ENCODE results near the gene RBM17.
"Not testable (repeated sequence)": the region's sequence is repeated elsewhere in the genome, so short reads cannot be mapped to it uniquely, and the experiment has no call there.

Gene RBM17

DNA sequence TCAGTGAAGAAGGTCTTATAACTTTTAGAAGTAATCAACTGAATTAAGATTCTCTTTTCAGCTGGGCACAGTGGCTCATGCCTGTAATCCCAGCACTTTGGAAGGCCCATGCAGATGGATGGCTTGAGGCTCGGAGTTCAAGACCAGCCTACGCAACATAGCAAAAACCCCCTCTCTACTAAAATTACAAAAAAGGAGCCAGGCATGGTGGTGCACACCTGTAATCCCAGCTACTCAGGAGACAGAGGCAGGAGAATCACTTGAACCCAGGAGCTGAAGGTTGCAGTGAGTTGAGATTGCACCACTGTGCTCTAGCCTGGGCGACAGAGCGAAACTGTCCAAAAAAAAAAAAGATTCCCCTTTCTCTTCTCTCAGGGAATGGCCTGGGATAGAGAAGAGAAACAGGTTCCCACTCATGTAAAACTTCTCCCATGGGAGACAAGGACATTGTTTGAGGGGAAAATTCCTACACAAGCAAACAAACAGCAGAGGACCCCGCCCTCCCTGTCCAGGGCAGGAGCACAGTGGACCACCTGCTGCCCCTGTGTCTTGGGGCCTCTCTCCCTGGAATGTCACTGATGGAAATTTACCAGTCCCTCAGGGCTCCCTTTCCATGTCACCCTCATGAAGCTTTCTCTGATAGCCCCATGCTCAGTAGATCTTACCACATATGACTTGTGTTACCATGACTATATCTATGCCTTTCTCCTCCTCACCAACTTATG is 32.3 kb upstream of the RBM17 start:
- no peak for FAIRE-seq

DNA sequence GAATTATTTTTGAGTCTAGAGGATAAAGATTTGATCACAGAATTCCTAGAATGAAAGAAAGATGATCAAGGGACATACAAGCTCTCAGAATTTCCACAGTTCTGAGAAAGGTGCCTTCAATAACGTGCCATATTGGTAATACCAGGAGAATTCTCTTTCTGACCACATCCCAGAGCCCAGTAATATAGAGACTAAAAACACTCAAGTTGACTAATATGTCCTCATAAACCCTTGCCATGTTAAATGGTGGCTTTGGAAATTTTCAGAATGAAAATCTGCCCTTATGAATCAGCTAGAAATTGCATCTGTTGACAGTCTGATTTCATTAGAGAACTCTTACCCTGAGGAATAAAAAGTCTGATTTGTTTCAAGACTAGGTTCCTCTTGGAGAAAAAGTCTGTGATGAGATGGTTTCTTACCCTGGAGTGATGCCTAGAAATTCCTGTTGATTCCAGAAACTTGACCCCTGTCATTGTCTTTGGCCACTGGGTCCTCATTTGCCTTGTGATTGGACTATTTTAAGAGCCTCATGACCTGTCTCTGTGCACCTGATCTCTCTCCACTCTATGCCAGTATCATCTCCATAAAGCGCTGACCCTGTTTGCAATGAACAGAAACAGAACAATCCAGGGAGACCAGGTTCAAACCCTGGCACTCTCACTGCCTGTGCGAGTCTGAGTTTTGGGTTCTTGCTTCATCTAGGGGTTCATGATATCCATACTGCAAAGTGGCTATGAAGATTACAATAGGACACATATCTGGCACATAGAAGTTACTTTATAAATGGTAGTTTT is 30.0 kb upstream of the RBM17 start:
- FAIRE-seq, result no peak

DNA sequence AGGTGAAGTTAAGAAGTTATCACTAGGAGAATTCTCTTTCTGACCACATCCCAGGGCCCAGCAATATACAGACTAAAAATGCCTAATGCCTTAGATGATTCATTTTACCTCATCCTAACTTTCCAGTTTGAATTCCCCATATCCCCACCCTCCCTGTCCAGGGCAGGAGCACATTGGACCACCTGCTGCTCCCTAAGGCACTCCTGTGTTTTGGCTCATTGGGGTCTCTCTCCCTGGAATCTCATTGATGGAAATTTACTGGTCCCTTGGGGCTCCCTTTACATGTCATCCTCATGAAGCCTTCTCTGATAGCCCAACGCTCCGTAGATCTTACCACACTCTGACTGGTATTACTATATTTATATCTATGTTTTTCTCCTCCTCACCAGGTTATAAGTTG is 29.3 kb upstream of the RBM17 start:
- FAIRE-seq, result no peak

DNA sequence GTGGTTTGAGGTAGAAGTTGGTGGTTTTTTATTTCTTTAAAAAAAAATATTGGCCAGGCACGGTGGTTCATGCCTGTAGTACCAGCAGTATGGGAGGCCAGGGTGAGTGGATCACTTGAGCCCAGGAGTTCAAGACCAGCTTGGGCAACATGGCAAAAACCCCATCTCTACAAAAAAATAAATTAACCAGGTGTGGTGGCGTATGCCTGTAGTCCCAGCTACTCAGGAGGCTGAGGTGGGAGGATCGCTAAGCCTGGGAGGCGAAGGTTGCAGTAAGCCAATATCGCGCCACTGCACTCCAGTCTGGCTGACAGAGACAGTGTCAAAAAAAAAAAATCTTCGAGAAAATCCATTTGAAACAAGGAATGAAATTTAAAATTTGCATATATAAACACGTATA is 27.8 kb upstream of the RBM17 start:
- FAIRE-seq, result no peak

DNA sequence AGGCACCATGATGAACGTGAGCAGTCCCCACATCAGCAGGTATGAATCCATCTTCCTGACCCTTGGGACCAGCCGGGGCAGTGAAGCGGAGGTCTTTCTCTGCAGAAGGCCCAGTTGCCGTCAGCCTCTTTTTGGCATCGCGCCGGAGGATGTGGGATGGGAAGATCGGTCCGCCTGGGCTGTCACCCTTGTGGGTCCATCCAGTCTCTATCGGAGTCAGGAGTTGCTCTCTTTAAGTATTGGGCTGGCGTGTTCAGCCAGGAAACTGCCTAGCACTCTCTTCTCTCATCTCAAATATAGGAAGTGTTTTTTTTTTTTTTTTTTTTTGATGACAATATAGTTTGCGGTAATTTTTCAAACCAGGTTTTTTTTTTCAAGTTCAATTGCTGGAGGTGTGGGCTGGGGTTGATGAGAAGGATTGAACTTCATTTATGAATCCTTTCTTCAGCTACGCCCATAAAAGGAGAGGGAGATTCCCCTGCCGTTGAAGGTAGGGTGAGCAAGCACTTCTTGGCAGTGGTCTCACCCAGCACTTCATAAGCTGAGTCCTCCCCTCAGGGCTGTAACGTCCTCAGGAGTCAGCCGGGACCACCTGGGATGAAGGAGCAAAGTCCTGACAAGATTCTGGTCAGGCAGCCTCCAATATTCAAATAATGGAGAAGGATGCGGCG is 26.6 kb upstream of the RBM17 start, which contains the start of gene IL2RA:
Gene IL2RA, minus strand, starts transcription at position 267 of the 671 bp plus-strand sequence. Its CDS starts 216 bp downstream, at position 51.
- no peak for FAIRE-seq

DNA sequence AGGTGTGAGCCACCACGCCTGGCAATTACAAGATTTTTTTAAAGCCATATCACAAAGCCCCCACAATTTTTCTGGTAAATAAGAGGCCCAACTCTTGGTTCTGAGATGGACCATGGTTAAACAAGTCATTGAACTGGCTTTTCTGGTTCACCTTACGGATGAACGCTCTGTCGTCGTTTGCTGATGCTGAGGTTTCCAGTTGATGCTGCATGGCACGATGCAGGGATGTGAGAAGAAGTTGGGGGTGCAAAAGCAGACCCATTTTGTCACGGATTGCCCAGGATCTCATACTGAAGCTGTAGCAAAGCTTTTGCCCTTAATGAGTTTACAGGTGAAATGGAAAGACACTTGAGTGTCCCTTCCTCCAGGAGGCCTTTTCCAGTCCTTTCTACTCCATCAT is 24.7 kb upstream of the RBM17 start:
- no peak for FAIRE-seq

DNA sequence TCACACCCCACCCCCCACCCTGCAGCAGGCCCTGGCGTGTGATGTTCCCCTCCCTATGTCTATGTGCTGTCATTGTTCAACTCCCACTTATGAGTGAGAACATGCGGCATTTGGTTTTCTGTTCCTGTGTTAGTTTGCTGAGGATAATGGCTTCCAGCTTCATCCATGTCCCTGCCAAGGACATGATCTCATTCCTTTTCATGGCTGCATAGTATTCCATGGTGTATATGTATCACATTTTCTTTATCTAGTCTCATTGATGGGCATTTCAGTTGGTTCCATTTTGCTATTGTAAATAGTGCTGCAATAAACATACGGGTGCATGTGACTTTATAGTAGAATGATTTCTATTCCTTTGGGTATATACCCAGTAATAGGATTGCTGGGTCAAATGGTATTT is 24.1 kb upstream of the RBM17 start:
- FAIRE-seq, result not testable (repeated sequence)

DNA sequence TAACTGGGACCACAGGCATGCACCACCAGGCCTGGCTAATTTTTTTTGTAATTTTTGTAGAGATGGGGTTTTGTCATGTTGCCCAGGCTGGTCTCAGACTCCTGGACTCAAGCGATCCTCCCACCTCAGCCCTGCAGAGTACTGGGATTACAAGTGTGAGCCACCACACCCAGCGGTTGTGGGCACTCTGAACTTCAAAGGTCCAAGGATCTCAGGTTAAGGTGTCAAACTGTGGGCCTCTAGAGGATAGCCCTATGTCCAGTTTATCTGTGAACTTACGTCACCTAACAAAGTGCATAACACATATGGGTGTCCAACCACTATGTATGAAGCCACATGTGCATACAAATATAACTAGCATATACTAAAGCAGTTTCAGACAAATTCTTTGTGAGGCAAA is 23.4 kb upstream of the RBM17 start:
- FAIRE-seq, result no peak

DNA sequence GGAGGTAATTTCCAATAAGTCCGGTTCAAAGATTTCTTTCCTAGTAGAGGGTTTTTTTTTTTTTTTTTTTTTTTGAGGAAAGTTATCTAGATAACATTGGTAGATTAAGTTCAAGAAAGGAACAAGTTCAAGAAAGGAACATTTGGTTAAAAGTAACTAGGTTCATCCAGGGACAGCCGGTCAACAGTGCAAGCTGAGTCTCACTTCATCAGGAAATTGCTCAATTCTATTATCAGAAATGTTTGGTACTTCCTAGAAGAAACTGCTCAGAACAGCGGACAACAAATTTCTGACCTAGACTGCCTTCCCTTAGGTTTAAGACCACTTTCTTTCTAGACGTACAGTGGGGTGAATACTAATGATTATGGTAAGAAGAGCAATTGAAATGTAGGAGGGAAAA is 23.0 kb upstream of the RBM17 start:
- no peak for FAIRE-seq

DNA sequence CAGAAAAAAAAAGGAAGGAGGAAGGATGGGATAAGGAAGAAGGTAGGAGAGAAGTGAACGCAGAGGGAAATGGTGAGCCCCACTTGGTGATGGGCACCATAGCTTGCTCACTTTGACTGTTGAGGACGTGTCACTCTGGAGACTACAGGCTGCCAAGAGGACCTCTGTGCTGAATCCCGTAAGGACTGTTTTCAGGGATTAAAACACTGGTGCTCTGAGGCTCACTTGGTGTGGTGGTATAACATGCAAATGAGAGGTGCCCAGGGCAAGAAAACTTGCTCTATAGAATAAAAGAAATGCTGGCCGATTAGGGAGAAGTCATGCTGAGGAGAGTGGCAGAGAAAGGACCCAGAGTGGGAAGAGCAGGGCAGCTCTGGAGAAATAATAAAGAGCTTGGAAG is 21.4 kb upstream of the RBM17 start:
- FAIRE-seq, result no peak

DNA sequence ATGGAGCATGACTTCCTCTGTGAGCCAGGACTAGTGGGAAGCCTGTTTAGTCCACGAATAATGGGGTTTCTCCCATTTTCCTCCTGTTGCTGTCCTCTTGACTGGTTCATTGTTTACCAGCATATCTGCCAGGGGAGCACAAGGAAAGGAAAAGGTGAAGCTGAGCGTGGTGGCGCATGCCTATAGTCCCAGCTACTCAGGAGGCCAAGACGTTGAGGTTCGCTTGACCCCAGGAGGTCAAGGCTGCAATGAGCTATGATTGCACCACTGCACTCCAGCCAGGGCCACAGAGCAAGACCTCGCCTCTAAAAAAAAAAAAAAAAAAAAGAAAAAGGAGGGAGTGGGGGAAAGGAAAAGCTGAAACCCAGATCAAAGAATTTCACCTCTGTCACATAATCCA is 20.8 kb upstream of the RBM17 start:
- FAIRE-seq, result no peak

DNA sequence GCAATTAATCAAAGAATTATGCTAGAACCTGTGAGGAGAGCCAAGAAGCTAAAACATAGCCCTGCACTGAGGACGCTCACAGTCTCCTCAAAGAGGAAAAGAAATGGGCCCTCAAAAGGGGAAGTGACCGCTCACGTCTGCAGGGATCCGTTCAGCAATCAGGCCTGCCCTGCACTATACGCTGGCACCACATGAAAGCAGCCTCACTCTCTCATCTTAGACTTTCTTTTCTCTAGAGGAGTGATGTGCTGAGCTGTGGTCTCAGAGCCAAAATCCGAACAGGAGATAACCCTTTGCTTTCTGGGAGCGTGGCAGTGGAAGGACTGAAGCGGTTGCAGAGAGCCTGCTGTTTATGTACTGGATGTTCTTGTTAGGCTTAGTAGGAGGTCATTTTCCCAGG is 20.4 kb upstream of the RBM17 start:
- FAIRE-seq, result no peak

DNA sequence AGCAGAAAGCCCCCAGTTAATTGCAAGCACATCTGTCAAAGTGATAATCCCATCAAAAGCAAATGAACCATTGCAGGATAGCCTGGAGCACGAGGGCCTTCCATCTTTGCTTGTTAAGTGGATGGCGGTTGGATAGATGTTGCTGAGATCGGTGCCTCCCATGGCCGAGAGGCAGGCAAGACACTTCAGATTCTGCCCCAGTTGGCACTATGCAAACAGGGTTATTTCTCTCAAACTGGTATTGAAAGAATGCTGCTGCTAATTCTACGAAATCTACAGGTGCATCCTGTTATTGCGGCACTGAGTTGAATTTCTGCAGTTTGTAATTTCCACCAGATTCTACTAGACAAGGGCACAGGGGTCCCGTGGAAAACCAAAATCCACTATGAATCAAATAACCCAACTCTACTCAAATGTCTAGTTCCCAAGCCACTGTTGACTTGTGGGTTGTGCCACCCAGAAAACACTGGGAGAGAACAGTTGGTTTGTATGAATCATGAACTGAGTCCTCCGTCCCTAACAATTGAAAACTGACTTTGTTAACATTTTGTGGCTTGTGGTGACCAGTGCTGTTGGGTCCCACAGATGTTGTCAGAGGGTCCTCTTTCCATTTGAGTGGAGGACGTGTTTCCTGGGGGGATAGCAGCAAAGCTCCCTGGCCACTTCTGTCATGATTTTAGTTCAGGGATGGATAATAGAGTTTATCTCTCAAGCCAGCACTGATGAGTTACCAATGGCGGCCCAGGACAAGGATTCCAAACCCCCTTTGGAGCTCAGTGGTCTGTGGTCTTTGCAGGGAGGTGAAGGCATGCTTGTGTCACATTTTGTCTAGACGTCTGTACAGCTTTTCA is 19.5 kb upstream of the RBM17 start:
- no peak for FAIRE-seq

DNA sequence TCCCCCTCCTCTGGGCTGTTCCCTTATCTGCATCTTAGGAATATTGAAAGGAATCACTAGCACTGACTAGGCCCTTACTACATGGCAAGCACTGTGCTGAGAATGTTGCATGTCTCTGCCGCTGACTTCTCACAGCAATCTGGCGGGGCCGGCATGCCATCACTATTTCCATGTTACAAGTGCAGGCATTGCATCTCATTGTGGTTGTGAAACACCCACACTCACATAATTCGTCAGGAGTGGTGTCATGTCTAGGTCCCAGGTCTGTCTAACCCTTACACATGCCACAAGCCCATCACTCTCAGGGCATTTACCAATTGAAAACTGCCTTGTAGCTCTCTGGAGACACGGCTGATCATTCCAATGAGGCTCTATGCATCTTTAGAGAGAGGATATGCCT is 18.2 kb upstream of the RBM17 start:
- FAIRE-seq, result no peak

DNA sequence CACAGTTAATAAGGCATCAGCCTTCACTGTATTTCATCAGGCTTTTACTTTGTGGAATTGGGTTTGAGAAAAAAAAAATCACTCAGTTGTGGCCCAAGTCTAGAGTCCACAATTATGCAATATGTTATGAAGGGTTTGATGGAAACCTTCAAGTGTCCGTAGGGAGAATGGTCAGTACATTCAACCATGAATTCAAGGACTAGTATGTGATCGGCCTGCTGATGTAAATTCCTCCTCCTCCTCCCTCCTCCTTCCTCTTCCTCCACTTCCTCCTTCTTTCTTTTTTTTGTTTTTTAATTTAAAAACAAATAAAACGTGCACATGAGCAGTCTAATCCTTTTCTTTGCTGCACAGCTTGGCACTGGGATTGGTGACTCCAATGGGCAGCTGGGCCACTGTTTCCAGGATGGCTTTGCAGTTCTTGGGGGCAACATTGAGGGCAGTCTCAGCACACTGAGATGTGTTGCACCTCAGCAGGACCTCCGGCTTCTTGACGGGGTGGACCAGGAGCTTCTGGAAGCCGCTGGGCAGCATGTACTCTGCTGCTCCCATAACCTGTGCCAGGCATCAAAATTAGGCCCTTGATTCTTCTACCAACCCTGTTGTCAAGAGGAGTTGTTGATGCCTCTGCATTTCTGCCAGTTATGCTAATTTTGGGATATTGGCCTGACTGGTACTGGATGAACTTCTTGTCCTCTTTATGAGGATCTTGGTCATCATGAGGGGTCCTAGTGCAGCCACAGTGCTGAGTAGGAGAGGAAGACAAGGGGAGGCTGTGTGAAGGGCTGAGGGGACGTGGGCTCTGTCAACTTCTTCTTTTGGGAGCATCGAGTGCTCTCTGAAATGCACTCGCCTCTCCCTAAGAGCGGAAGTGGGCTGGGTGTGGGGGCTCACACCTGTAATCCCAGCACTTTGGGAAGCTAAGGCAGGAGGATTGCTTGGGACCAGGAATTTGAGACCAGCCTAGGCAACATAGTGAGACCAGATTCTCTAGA is 17.4 kb upstream of the RBM17 start:
- no peak for FAIRE-seq

DNA sequence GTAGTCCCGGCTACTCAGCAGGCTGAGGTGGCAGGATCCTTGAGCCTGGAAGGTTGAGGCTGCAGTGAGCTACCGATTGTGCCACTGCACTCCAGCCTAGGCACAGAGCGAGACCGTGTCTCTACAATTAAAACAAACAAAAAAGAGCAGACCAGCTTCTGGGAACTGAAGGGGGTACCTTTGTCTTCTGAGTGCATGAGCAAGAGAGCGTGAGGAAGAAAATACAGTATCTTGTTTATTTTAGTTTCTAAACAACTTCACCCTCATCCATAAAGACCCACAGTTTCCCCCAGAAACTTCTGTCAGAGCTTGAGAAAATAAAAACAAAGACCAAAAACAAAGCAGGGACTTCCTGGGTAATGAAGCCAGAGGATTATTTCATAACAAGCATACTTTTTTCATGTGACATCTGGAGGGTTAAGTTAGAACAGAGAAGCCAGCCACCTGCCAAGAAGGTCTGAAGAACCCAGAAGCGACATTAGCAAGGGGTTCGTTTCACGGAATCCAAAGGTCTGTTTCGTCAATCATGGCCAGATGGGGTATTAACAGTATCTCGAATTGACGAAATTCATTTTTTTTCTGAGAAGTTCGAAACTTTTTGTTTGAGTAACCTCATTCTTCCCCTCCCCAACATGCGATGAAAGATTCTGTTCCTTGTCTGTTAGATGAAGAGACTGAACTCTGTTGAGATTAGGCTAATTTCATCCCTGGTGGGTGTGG is 16.5 kb upstream of the RBM17 start:
- FAIRE-seq, result no peak

DNA sequence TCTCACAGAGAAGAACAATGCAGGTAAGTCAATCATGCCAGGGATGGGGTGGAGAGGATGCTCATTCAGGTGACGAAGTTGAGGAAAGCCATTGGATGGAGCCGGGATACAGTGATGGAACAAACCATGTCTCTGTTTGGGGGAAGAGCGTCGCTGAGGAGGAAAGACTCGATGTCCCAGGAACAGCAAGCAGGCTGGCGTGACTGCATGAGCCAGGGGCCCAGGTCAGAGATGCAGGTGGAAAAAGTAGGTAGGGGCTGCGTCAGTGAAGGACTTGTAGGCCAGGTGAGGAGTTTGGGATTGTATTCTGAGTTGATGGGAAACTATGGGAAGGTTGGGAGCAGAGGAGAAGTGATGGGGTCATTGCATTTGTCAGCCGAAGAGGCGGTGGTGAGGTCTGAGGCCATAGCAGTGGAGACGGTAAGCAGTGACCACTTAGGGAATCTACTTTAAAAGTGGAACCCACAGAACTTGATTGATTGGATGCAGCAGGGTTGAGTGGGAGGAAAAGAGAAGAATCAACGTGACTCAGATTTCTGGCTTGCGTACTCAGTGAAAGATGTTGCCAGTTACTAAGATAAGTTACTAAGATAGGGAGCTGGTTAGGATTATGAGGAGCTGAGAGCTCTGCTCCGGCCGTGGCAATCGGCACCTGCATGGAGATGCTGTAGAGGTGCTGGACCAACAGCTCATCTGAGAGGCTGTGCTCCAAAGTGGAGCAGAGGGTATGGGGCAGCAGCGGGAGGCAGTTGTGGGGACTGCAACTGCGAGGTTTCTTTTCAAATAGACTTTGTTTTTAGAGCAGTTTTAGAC is 14.1 kb upstream of the RBM17 start:
- no peak for FAIRE-seq

DNA sequence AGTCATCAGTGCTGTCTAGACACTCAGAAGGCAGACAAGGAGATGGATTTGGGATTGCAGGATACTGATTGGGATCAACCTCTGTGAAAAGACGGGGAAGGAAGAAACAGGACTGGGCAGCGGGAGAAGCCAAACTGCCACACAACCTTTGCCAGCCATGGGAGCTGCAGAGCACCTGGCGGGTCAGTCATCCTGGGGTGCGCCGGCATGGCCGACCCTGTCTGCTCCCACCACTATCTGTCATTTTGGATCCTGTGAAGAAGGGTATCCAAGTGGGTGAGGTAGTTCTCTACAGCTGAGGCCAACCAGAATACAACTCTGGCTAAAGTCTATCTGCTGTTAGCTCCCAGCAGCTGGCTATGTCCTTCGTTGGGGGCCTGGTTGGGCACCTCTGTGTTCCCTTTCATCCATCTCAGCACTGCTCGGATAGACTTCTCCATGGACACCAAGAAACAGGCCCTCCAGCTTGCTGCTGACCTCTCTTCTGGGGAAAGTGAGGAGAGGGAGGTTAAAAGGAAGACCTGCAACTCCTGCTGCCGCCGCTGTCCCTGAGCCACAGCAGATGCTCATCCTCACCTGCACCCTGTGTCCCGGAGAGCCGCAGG is 11.7 kb upstream of the RBM17 start:
- no peak for FAIRE-seq

DNA sequence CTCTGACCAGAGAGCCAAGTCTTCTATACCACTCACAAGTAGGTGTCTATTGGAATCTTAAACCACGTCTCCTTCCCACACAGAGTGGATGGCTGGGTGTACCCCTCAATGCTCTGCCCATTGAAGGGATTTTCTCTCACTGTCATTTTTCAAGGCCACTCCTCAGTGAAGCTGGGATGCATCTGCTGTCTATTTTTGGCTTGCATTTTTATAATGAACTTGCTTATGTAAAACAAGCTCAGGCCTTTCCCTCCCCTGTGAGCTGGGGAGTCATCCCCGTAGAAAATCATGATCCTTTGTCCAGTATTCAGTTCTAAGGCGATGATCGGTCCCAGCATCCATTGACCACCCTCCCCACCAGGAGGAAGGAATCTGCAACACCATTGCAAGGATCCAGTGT is 9.8 kb upstream of the RBM17 start:
- no peak for FAIRE-seq

Data from A204.1 (cell line).